ENCODE data around the gene DHCR24. TPM values are rescaled to one million over a fixed set of nuclear protein-coding genes. Genes with fewer than 3 reads are reported as not detected.

DHCR24 gene
- total RNA-seq, 1 donor from 2014 or later: 141 TPM

DNA sequence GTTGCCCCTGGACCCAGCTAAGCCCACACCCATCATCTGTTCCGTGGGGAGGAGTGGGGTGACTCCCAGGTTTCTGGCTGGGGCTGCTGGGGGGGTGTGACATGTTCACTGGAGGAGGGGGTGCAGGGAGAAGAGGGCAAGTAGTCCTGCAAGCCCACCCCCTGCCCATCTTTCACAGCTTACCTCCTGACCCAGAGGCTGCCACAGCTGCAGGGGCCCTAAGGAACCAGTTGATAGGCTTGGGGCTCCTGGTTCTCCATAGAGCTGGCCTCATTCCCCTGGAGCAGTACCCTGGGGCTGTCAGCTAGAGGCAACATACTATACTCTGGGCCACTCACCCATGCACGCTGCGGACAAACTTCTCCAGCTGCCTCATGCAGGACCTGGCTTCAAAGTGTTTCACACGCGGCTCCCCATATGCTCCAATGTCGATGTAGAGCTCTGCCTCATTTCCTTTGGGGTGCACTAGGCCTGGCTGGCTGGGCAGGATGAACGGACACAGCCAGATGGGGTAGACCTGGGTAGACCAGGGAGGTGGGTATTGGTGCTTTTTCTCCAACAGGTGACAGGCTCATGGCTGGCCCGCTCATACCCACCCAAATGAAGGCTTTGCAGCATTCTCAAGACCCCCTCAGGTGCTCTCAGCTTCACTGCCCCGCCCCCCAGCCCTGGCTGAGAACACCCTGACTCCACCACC, 33.8 kb downstream of the DHCR24 start:
- peaks cover 50% of the 10 kb centered on the region for H3K4me1 ChIP-seq
- TF ChIP-seq, protein P1, sequence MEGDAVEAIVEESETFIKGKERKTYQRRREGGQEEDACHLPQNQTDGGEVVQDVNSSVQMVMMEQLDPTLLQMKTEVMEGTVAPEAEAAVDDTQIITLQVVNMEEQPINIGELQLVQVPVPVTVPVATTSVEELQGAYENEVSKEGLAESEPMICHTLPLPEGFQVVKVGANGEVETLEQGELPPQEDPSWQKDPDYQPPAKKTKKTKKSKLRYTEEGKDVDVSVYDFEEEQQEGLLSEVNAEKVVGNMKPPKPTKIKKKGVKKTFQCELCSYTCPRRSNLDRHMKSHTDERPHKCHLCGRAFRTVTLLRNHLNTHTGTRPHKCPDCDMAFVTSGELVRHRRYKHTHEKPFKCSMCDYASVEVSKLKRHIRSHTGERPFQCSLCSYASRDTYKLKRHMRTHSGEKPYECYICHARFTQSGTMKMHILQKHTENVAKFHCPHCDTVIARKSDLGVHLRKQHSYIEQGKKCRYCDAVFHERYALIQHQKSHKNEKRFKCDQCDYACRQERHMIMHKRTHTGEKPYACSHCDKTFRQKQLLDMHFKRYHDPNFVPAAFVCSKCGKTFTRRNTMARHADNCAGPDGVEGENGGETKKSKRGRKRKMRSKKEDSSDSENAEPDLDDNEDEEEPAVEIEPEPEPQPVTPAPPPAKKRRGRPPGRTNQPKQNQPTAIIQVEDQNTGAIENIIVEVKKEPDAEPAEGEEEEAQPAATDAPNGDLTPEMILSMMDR (IDR thresholded peaks at IDR 0.05): no peak
- TF ChIP-seq POLR2A (IDR thresholded peaks at IDR 0.05): no peak
- TF ChIP-seq POLR2AphosphoS5 (IDR thresholded peaks at IDR 0.05; ENCODE audit: insufficient read depth in 1 of 2, low read depth in 1 of 2): no peak
- intact Hi-C loops (cut with DNase I): no loop called here
- no peak overlapping the region for H3K4me3 ChIP-seq
- no peak overlapping the region for H3K27ac ChIP-seq
- no peaks in the 10 kb centered on the region for H3K9me3 ChIP-seq
- no peaks in the 10 kb centered on the region for H3K27me3 ChIP-seq
- DNase-seq (ENCODE audit: extremely low spot score in 2 of 2): no peak
- H3K36me3 ChIP-seq: peaks cover 0 to 5% of the 10 kb centered on the region in 2 donors

- Histone ChIP-seq H3K4me1 (peaks cover 48% of the 10 kb centered on the region), H3K36me3 (peaks cover 0 to 5% of the 10 kb centered on the region in 2 donors), H3K27me3 (no peaks in the 10 kb centered on the region), H3K9me3 (no peaks in the 10 kb centered on the region), H3K4me3 (no peak overlapping the region), H3K27ac (peak overlapping the region; percentile 84)
- TF ChIP-seq, protein P1 (IDR thresholded peaks at IDR 0.05): no peak
- TF ChIP-seq POLR2AphosphoS5 (IDR thresholded peaks at IDR 0.05; ENCODE audit: insufficient read depth in 1 of 2, low read depth in 1 of 2) (no peak), POLR2A (IDR thresholded peaks at IDR 0.05) (no peak)
- intact Hi-C loops (cut with DNase I): no loop called here
- no peak for DNase-seq (ENCODE audit: extremely low spot score in 2 of 2)
Measured at GRCh38 chr1:54851936-54852524, 35.0 kb downstream of the DHCR24 start.

GRCh38 chr1:54851406-54851805, 35.6 kb downstream of the DHCR24 start:
- DNase-seq (ENCODE audit: extremely low spot score in 2 of 2): no peak
- no peak overlapping the region for H3K4me3 ChIP-seq

DNA sequence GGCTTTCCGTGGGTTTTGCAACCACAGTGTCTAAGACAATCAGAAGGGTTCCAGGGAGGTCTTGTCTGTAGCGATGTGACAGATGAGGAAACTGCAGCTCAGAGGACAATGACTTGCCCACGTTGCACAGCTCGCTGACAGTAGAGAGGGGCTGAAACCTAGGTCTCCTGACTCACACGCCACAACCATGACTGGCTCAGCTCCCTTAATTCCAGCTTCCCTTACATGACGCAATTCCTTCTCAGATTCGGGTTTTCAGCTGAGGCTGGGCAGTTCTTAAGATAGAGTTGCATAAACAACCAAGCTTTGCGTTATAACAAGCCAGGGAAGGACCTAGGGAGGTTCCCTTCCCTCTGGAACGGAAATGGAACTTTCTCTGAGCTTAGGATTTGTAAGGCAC, 36.3 kb downstream of the DHCR24 start:
- Histone ChIP-seq H3K27ac (peak overlapping the region; percentile 84), H3K9me3 (no peaks in the 10 kb centered on the region), H3K36me3 (peaks cover 0 to 5% of the 10 kb centered on the region in 2 donors), H3K4me3 (no peak overlapping the region), H3K4me1 (peaks cover 36% of the 10 kb centered on the region), H3K27me3 (no peaks in the 10 kb centered on the region)
- DNase-seq (ENCODE audit: extremely low spot score in 2 of 2): no peak
- TF ChIP-seq POLR2AphosphoS5 (IDR thresholded peaks at IDR 0.05; ENCODE audit: insufficient read depth in 1 of 2, low read depth in 1 of 2): peak in 1 of 2 donors; percentile 44
- TF ChIP-seq POLR2A (IDR thresholded peaks at IDR 0.05): no peak
- intact Hi-C loops (cut with DNase I): no loop called here

More at GRCh38 chr1:54851406-54851805, 35.6 kb downstream of the DHCR24 start:
- intact Hi-C loops (cut with DNase I): no loop called here
- H3K4me1 ChIP-seq: peaks cover 43% of the 10 kb centered on the region
- H3K36me3 ChIP-seq: peaks cover 0 to 5% of the 10 kb centered on the region in 2 donors
- TF ChIP-seq, protein P1 (IDR thresholded peaks at IDR 0.05): no peak
- no peak for TF ChIP-seq POLR2AphosphoS5 (IDR thresholded peaks at IDR 0.05; ENCODE audit: insufficient read depth in 1 of 2, low read depth in 1 of 2)
- TF ChIP-seq POLR2A (IDR thresholded peaks at IDR 0.05): no peak
- no peaks in the 10 kb centered on the region for H3K27me3 ChIP-seq
- H3K27ac ChIP-seq: peak overlapping the region; percentile 84
- H3K9me3 ChIP-seq: no peaks in the 10 kb centered on the region

- H3K27me3 ChIP-seq: no peaks in the 10 kb centered on the region
- peak overlapping the region; percentile 84 for H3K27ac ChIP-seq
- intact Hi-C loops (cut with DNase I): no loop called here
- H3K4me3 ChIP-seq: no peak overlapping the region
- TF ChIP-seq, protein P1 (IDR thresholded peaks at IDR 0.05): no peak
- TF ChIP-seq POLR2A (IDR thresholded peaks at IDR 0.05) (no peak), POLR2AphosphoS5 (IDR thresholded peaks at IDR 0.05; ENCODE audit: insufficient read depth in 1 of 2, low read depth in 1 of 2) (no peak)
- DNase-seq (ENCODE audit: extremely low spot score in 2 of 2): no peak
- H3K4me1 ChIP-seq: peaks cover 33% of the 10 kb centered on the region
- no peaks in the 10 kb centered on the region for H3K9me3 ChIP-seq
- peaks cover 0 to 5% of the 10 kb centered on the region in 2 donors for H3K36me3 ChIP-seq
Measured at GRCh38 chr1:54850069-54850730, 36.8 kb downstream of the DHCR24 start.

Data from vagina (tissue), 2 donors.